H1 (cell line): ENCODE data around the gene PRRG1. TPM values are rescaled to one million over a fixed set of nuclear protein-coding genes. Genes with fewer than 3 reads are reported as not detected.

Experiments used
- CTCF ChIA-PET: fragments of 300-600 bp; sonication (Branson Sonifier 250); formaldehyde crosslinking; loops from one replicate; lab custom pipeline; 2021; ENCODE audit not compliant: partially characterized antibody; lab: Charles Lee
- POLR2A ChIA-PET: fragments of 300-600 bp; sonication (Branson Sonifier 250); formaldehyde crosslinking; loops from one replicate; lab custom pipeline; 2021; ENCODE audit warnings: inconsistent platforms; ENCODE audit not compliant: partially characterized antibody; lab: Charles Lee
- DNase-seq, 2 experiments: peaks; one replicate each; pipeline versions ENCODE4 v3.0.0 to v3.0.0-alpha.2; 2010 to 2022; ENCODE audit warnings: low spot score in 2 of 2, low read depth in 1 of 2, mixed read lengths in 1 of 2
- FAIRE-seq: peaks from 2 replicates; lab custom pipeline; 2011; peaks lifted over from hg19 to GRCh38; lab: Jason Lieb, UNC
- H2AFZ ChIP-seq: 2 replicates; pipeline ENCODE4 v1.8.1; 2012; ENCODE audit warnings: low read length, inconsistent platforms
- H2AK5ac ChIP-seq: 2 replicates; pipeline ENCODE4 v1.6.1; 2013; ENCODE audit warnings: low read depth, low read length
- H2BK120ac ChIP-seq: replicated peaks from 2 replicates; pipeline ENCODE3; 2013; ENCODE audit warnings: low read depth, low read length, inconsistent platforms
- H2BK12ac ChIP-seq: 2 replicates; pipeline ENCODE4 v1.6.1; 2013; ENCODE audit warnings: low read depth, low read length
- H2BK15ac ChIP-seq: 2 replicates; pipeline ENCODE4 v1.6.1; 2013; ENCODE audit warnings: low read length
- H2BK20ac ChIP-seq: 2 replicates; pipeline ENCODE4 v1.6.1; 2013; ENCODE audit warnings: low read length
- H2BK5ac ChIP-seq: 2 replicates; pipeline ENCODE4 v1.6.1; 2013; ENCODE audit warnings: low read depth, low read length
- H3K14ac ChIP-seq: 2 replicates; pipeline ENCODE4 v1.6.1; 2013; ENCODE audit warnings: inconsistent platforms; ENCODE audit not compliant: insufficient read length
- H3K18ac ChIP-seq: 2 replicates; pipeline ENCODE4 v1.6.1; 2013; ENCODE audit warnings: low read length; ENCODE audit errors: extremely low read depth
- H3K23ac ChIP-seq: 2 replicates; pipeline ENCODE4 v1.6.1; 2013; ENCODE audit warnings: inconsistent platforms; ENCODE audit not compliant: insufficient read length
- H3K23me2 ChIP-seq: 2 replicates; pipeline ENCODE4 v1.6.1; 2013; ENCODE audit warnings: low read depth, low read length
- H3K27ac ChIP-seq: 2 replicates; pipeline ENCODE4 v1.6.1; 2011; ENCODE audit warnings: low read depth, low read length, inconsistent platforms
- H3K27me3 ChIP-seq, 4 experiments: replicated peaks in 1 of 4; 1 replicate in 1 of 4; 2 replicates in 3 of 4; pipeline versions ENCODE4 v1.6.1 to v1.8.1; 2011 to 2013; ENCODE audit warnings: low read length in 3 of 4, mild to moderate bottlenecking in 3 of 4, inconsistent platforms in 2 of 4, mixed read lengths in 2 of 4, moderate library complexity in 1 of 4; ENCODE audit not compliant: control insufficient read depth in 3 of 4, insufficient read depth in 3 of 4; ENCODE audit errors: extremely low read depth in 1 of 4
- H3K36me3 ChIP-seq, 4 experiments: 2 replicates each; pipeline versions ENCODE4 v1.6.1 to v1.8.1; 2011 to 2013; ENCODE audit warnings: mild to moderate bottlenecking in 4 of 4, low read length in 3 of 4, moderate library complexity in 2 of 4, control low read depth in 1 of 4, inconsistent platforms in 1 of 4; ENCODE audit not compliant: insufficient read depth in 4 of 4, control insufficient read depth in 2 of 4
- H3K4ac ChIP-seq: replicated peaks from 2 replicates; pipeline ENCODE3; 2013; ENCODE audit warnings: low read length, low read depth, mixed read lengths, inconsistent platforms; ENCODE audit not compliant: insufficient read length
- H3K4me1 ChIP-seq, 4 experiments: replicated peaks in 1 of 4; 1 replicate in 1 of 4; 2 replicates in 3 of 4; pipeline versions ENCODE4 v1.6.1 to v1.8.1; 2011 to 2013; ENCODE audit warnings: low read length in 3 of 4, inconsistent platforms in 2 of 4, mixed read lengths in 1 of 4; ENCODE audit not compliant: insufficient read depth in 4 of 4, control insufficient read depth in 3 of 4
- H3K4me2 ChIP-seq, 2 experiments: 2 replicates each; pipeline versions ENCODE4 v1.6.1 to v1.8.1; 2011 to 2013; ENCODE audit warnings: low read depth in 2 of 2, low read length in 2 of 2, control low read depth in 1 of 2, inconsistent platforms in 1 of 2, mild to moderate bottlenecking in 1 of 2; ENCODE audit not compliant: insufficient read depth in 1 of 2
- H3K4me3 ChIP-seq, 4 experiments: fragments of 200-600, 300-600 bp in 1 of 4; sonication (generic), shearing (Covaris generic), sonication (Bioruptor Twin) in 1 of 4; 2 replicates each; pipeline versions ENCODE4 v1.5.1 to v1.8.1; 2011 to 2016; ENCODE audit warnings: low read length in 4 of 4, low read depth in 3 of 4, control low read depth in 2 of 4, inconsistent platforms in 2 of 4, mild to moderate bottlenecking in 2 of 4, mixed read lengths in 1 of 4, moderate library complexity in 1 of 4; ENCODE audit not compliant: insufficient read depth in 2 of 4; ENCODE audit errors: extremely low read depth in 1 of 4
- H3K56ac ChIP-seq: replicated peaks from 2 replicates; pipeline ENCODE3; 2013; ENCODE audit warnings: low read depth, mild to moderate bottlenecking, mixed read lengths, low read length, inconsistent platforms; ENCODE audit not compliant: insufficient read length
- H3K79me1 ChIP-seq: 2 replicates; pipeline ENCODE4 v1.6.1; 2013; ENCODE audit warnings: low read depth, low read length, control low read depth
- H3K79me2 ChIP-seq, 2 experiments: 2 replicates each; pipeline versions ENCODE4 v1.6.1 to v1.8.1; 2012 to 2013; ENCODE audit warnings: low read length in 2 of 2, mild to moderate bottlenecking in 2 of 2, inconsistent platforms in 1 of 2; ENCODE audit not compliant: insufficient read depth in 2 of 2, control insufficient read depth in 1 of 2
- H3K9ac ChIP-seq, 4 experiments: replicated peaks in 1 of 4; 1 replicate in 1 of 4; 2 replicates in 3 of 4; pipeline versions ENCODE4 v1.6.1 to v1.8.1; 2011 to 2013; ENCODE audit warnings: low read depth in 3 of 4, low read length in 3 of 4, control low read depth in 2 of 4, mild to moderate bottlenecking in 2 of 4, moderate library complexity in 2 of 4, inconsistent platforms in 1 of 4; ENCODE audit errors: extremely low read depth in 1 of 4
- H3K9me3 ChIP-seq, 2 experiments: 2 replicates each; pipeline versions ENCODE4 v1.6.1 to v1.8.1; 2012 to 2013; ENCODE audit warnings: mild to moderate bottlenecking in 2 of 2, moderate library complexity in 2 of 2, control low read depth in 1 of 2, inconsistent platforms in 1 of 2, low read depth in 1 of 2, low read length in 1 of 2, mixed read lengths in 1 of 2; ENCODE audit not compliant: insufficient read depth in 2 of 2
- H4K20me1 ChIP-seq, 2 experiments: replicated peaks in 1 of 2; 2 replicates each; pipeline versions ENCODE3 to v1.8.1; 2011 to 2013; ENCODE audit warnings: inconsistent platforms in 2 of 2, low read length in 2 of 2, mild to moderate bottlenecking in 1 of 2; ENCODE audit not compliant: insufficient read depth in 2 of 2, control insufficient read depth in 1 of 2
- H4K5ac ChIP-seq: 2 replicates; pipeline ENCODE4 v1.6.1; 2013; ENCODE audit warnings: low read length, low read depth, mixed read lengths, inconsistent platforms; ENCODE audit not compliant: insufficient read length
- H4K8ac ChIP-seq: 2 replicates; pipeline ENCODE4 v1.8.0; 2013; ENCODE audit warnings: mild to moderate bottlenecking, moderate library complexity, low read length, inconsistent platforms; ENCODE audit not compliant: insufficient read depth; ENCODE audit errors: extremely low read depth
- H4K91ac ChIP-seq: replicated peaks from 2 replicates; pipeline ENCODE3; 2013; ENCODE audit warnings: low read length, mixed read lengths, inconsistent platforms; ENCODE audit not compliant: insufficient read length
- KDM1A ChIP-seq: fragments of 200-600, 300-600 bp; sonication (generic); IDR thresholded peaks from 2 replicates; pipeline ENCODE4 v1.7.1; 2016; ENCODE audit warnings: mild to moderate bottlenecking, low read length, borderline replicate concordance
- WGBS, 2 experiments: shearing (Covaris generic) in 1 of 2; methylation state at CpG; one replicate each; pipeline versions ENCODE4 v1.1.6 to v1.1.7; 2013 to 2015; ENCODE audit warnings: low lambda C conversion rate in 2 of 2, mixed read lengths in 2 of 2, inconsistent platforms in 1 of 2, low coverage in 1 of 2, missing lambda C conversion rate in 1 of 2; ENCODE audit not compliant: insufficient replicate concordance in 2 of 2, insufficient coverage in 1 of 2, insufficient read length in 1 of 2; ENCODE audit errors: extremely low coverage in 1 of 2, missing lambda C conversion rate in 1 of 2; 5-methylcytosine and 5-hydroxymethylcytosine counted together
- polyA plus RNA-seq, 7 experiments: library from polyadenylated mRNA; depleted of rRNA in 3 of 7; stranded (reverse) in 5 of 7; unstranded in 2 of 7; fragments of >200 nt in 5 of 7; fragments of 200-250 nt in 2 of 7; gene quantifications; 1 replicate in 5 of 7; 2 replicates in 1 of 7; 4 replicates in 1 of 7; pipeline versions ENCODE4 v1.2.1 to v1.2.3, GENCODE V29; 2011 to 2013; ENCODE audit warnings: missing spikeins in 2 of 7, mixed read lengths in 2 of 7
- total RNA-seq: library from RNA; stranded (reverse); fragmentation: NEBNext Ultra II Directional; extraction: Animal tissue kit (Norgen Biotek cat#: 25700); gene quantifications from 2 replicates; pipeline ENCODE4 v1.2.1, GENCODE V29; 2021

The PRRG1 gene
- total and polyA plus RNA-seq, 2 of the 8 experiments (the other 6 are each of a cell fraction or from before 2014, with no cell fraction given): 10.2 to 10.5 TPM

DNA sequence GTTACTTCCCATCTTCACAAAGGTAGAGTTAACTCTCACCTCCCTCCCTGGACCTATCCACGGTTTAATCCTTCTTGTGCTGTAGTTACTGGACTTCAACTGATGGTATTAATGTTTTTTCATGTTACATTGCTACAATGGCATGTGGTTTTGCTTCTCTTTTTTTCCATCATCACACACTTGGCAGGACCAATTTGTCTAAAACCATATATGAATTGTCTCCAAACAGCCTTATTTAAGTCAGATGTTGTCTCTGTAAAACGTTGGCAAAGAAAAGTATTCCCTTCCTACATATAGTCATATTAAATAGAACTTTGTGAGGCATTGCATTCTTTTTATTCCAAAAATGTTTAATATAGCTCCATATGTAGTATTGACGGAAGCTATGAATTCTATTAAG lies 15.5 kb downstream of the PRRG1 start:
- no peak for DNase-seq

More for the DNA sequence above, 15.5 kb downstream of the PRRG1 start:
- Histone ChIP-seq H3K4me1 (no peaks in the 10 kb centered on the region), H3K9ac (no peak overlapping the region), H3K14ac (no peak overlapping the region), H3K79me1 (no peaks in the 10 kb centered on the region), H4K91ac (no peak overlapping the region), H3K4ac (no peak overlapping the region), H3K4me2 (no peak overlapping the region), H2BK20ac (no peak overlapping the region), H3K4me3 (no peak overlapping the region), H3K23me2 (no peaks in the 10 kb centered on the region), H4K5ac (no peak overlapping the region), H2AFZ (no peak overlapping the region), H2BK5ac (no peak overlapping the region), H2BK12ac (no peak overlapping the region), H3K79me2 (peaks cover 0 to 71% of the 10 kb centered on the region in 2 experiments; a peak in 2 of 4 replicates), H3K27ac (no peak overlapping the region), H3K18ac (no peak overlapping the region), H3K27me3 (no peaks in the 10 kb centered on the region), H4K20me1 (no peaks in the 10 kb centered on the region), H4K8ac (no peak overlapping the region), H2BK15ac (no peak overlapping the region), H3K23ac (no peak overlapping the region), H3K9me3 (no peaks in the 10 kb centered on the region), H3K56ac (no peak overlapping the region), H3K36me3 (no peaks in the 10 kb centered on the region), H2BK120ac (no peak overlapping the region), H2AK5ac (no peak overlapping the region)
- FAIRE-seq: no peak
- POLR2A ChIA-PET: no interaction called here
- 86% methylated on average over 3 of the region's 3 CpGs; no CpG with 5 or more reads in 1 of the 2 experiments for WGBS, 2 experiments
- TF ChIP-seq KDM1A: no peak
- CTCF ChIA-PET: no interaction called here
